ENCODE data around the gene CERK.

DNA sequence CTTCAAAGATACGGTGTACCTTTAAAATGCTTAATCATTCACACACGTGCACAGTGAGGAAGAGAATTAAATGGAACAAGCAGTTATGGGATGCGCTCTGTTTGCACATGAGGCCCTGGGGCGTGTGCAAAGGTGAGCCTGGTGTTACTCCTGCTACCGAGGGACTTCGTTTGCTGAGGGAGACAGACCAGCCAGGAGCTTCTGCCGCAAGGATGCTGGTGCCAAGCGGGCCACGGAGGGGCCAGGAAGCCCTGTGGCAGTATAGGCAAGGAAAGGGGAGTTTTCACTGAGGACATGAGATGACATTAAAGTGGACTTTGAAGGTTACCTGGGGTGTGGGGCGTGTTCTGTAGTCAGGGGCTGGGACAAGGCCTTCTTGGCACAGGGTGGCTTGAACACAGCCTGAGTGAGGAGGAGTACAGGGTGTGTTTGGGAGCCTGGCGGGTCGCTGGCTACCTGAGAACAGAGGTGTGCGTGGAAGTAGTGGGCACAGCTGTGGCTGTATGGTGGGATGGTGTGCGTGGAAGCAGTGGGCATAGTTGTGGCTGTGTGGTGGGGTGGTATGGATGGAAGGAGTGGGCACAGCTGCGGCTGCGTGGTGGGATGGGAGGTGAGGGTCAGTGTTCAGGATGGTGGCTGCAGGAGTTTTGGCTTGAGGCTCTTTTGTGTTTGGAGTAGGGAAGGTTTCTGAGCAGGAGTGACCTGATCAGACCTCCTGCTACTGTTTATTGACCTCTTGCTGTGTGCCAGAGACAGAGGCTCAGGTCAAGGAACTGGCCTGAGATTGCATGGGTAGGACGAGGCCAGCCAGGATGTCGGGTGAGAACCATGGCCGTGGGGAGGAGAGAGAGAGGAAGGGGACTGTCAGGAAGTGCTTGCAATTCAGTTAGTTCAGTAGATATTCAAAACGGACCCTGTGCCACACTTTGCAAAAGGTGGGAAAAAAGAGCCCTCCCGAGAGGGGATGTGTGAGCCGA is 38.1 kb upstream of the CERK start:
- TF ChIP-seq, protein P1, sequence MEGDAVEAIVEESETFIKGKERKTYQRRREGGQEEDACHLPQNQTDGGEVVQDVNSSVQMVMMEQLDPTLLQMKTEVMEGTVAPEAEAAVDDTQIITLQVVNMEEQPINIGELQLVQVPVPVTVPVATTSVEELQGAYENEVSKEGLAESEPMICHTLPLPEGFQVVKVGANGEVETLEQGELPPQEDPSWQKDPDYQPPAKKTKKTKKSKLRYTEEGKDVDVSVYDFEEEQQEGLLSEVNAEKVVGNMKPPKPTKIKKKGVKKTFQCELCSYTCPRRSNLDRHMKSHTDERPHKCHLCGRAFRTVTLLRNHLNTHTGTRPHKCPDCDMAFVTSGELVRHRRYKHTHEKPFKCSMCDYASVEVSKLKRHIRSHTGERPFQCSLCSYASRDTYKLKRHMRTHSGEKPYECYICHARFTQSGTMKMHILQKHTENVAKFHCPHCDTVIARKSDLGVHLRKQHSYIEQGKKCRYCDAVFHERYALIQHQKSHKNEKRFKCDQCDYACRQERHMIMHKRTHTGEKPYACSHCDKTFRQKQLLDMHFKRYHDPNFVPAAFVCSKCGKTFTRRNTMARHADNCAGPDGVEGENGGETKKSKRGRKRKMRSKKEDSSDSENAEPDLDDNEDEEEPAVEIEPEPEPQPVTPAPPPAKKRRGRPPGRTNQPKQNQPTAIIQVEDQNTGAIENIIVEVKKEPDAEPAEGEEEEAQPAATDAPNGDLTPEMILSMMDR (IDR thresholded peaks at IDR 0.05; ENCODE audit: low read length) = no peak
- TF ChIP-seq EZH2 (optimal IDR thresholded peaks at IDR 0.05; ENCODE audit: low read depth, low read length) = no peak
